Activated T-helper 9 cell treated with anti-CD3 and anti-CD28 coated beads, Interleukin-2, amount 50 U/mL, for 16 hours (primary cell): ENCODE measurements around the gene CCDC184.
"Not testable (repeated sequence)": the region's sequence is repeated elsewhere in the genome, so short reads cannot be mapped to it uniquely, and the experiment has no call there.

Source experiments
- DNase-seq: peaks from one replicate; pipeline ENCODE4 v3.0.0-alpha.2; 2020; ENCODE audit warnings: low read depth

CCDC184 gene

GRCh38 chr12:48203192-48203591 is 19.7 kb downstream of the CCDC184 start, which contains the start of gene OR10AD1:
OR10AD1 (minus strand) TSS chr12:48203292; CDS start chr12:48203292, 0 bp downstream.
- DNase-seq, result no peak

GRCh38 chr12:48209495-48209894 is 26.1 kb downstream of the CCDC184 start:
- not testable (repeated sequence) for DNase-seq

GRCh38 chr12:48216785-48217184 is 33.3 kb downstream of the CCDC184 start:
- no peak for DNase-seq

- no peak for DNase-seq
These were observed 36.2 kb downstream of the CCDC184 start for GRCh38 chr12:48219631-48220030.

- no peak for DNase-seq
These were observed 37.3 kb downstream of the CCDC184 start for GRCh38 chr12:48220701-48221100.

- DNase-seq, result no peak
These were observed 38.2 kb downstream of the CCDC184 start for GRCh38 chr12:48221645-48222044.

- DNase-seq, result not testable (repeated sequence)
These were observed 41.1 kb downstream of the CCDC184 start for GRCh38 chr12:48224533-48224932.

GRCh38 chr12:48231169-48231958 is 47.9 kb downstream of the CCDC184 start:
- DNase-seq, result not testable (repeated sequence)
